ENCODE data around the gene LPIN3. TPM values are rescaled to one million over a fixed set of nuclear protein-coding genes. Genes with fewer than 3 reads are reported as not detected.

Gene LPIN3
- total and polyA plus RNA-seq, 2 of the 8 experiments (the other 6 are each of a cell fraction or from before 2014, with no cell fraction given): 3.7 to 3.9 TPM

DNA sequence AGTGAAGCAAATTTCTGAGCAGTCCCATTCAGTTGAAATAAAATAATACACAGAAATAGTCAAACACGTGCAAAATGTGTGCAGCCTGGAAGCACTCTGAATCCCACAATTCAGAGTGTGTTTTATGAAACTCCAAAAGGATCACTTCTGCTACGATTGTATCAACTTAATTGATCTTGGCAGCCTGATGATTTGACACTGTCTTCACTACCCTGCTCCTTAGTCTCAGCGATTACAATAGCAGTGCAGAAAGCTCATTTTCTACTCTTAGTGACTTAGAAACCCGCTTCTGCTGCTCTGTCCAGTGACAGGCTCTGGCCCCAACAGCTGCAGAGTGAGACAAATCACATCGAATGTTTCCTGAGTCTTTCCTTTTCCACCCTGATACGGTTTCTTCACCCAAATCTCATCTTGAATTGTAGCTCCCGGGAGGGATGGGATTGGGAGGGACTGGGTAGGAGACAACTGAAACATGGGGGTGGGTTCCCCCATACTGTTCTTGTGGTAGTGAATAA lies 42.2 kb downstream of the LPIN3 start (continued):
- no peak for TF ChIP-seq RNF2 (IDR thresholded peaks at IDR 0.05; ENCODE audit: borderline replicate concordance, low read depth, low read length, missing control alignments, poor library complexity, severe bottlenecking)

Data from H1 (cell line).